ENCODE measurements around the gene CUX1. TPM values are rescaled to one million over a fixed set of nuclear protein-coding genes. Genes with fewer than 3 reads are reported as not detected.

Gene CUX1
- total and polyA plus RNA-seq, 2 of the 13 experiments (the other 11 are each of a cell fraction or from before 2014, with no cell fraction given): 13.7 to 14.9 TPM

DNA sequence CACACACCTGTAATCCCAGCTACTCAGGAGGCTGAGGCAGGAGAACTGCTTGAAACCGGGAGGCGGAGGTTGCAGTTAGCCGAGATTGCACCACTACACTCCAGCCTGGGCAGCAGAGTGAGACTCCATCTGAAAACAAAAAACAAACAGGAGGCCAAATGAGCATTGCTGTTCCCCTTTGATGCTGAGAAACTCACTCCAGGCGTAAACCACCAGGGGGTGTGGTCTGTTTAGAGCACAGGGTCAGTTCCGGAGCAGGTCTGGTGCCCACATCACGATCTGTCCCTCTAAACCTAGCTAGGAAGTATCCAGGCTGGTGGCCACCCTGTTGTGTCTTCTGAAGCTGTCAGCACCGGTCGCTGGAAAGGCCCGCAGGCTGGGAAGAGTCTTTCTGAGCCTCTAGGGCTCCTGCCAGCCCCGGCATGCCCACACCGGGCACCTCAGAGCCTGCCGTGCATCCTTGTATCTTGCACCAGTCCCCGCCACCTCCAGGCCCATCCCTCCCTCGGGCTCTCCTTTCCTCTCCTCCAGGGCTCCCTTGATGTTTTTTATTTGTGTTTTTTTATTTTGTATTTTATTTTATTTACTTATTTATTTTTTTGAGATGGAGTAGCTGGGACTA lies 402.9 kb downstream of the CUX1 start (continued):
- TF ChIP-seq IKZF5 (CRISPR knock-in tag; IDR thresholded peaks at IDR 0.05): no peak
- TF ChIP-seq ZNF740 (CRISPR knock-in tag; IDR thresholded peaks at IDR 0.05): no peak
- no peak for TF ChIP-seq IRF9 (CRISPR knock-in tag; IDR thresholded peaks at IDR 0.05; ENCODE audit: borderline replicate concordance)
- no peak for TF ChIP-seq SMAD1 (CRISPR knock-in tag; IDR thresholded peaks at IDR 0.05; ENCODE audit: borderline replicate concordance, low read depth)
- TF ChIP-seq ZNF17 (CRISPR knock-in tag; IDR thresholded peaks at IDR 0.05): no peak
- TF ChIP-seq SMYD3 (CRISPR knock-in tag; IDR thresholded peaks at IDR 0.05): no peak
- no peak for TF ChIP-seq TOE1 (CRISPR knock-in tag; IDR thresholded peaks at IDR 0.05)
- no peak for TF ChIP-seq ZNF720 (CRISPR knock-in tag; IDR thresholded peaks at IDR 0.05)
- TF ChIP-seq JUND (CRISPR knock-in tag; IDR thresholded peaks at IDR 0.05): no peak
- TF ChIP-seq ZNF569 (CRISPR knock-in tag; IDR thresholded peaks at IDR 0.05; ENCODE audit: borderline replicate concordance): no peak
- no peak for TF ChIP-seq TBX2 (CRISPR knock-in tag; IDR thresholded peaks at IDR 0.05; ENCODE audit: borderline replicate concordance)
